ENCODE measurements around the gene C2orf68.
"Not testable (repeated sequence)": the region's sequence is repeated elsewhere in the genome, so short reads cannot be mapped to it uniquely, and the experiment has no call there.

C2orf68 gene

DNA sequence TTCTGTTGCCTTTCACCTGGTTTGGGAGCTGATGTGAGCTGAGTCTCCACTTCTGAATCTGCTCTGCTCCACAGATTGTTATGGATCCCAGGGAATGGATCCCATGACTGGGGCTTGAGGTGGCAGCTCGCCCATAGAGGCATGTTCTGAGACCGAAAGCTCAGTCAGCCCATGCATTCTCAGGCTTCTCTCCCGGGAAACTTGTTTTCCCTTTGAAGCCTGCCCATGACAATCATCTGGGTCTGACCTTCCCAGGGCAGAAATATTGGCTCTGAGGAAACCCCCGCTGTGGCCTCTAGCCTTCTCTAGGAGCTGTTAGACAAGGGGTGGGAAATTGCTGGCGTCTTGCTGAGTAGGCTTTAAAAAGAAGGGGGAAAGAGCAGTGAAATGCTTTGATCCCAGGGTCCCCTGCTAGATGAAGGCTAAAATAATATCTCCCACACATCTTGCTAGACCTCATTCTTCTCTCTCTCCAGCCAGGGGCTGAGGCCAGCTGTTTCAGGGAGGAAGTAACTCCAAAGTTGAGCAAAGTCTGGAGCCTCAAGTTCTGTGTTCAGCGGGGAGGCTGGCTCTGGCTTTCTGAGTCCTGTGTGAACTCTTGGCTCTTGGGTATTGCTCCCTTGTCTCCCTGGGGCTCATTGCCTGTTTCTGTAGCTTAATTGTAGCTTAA, 32.5 kb downstream of the C2orf68 start:
- no peak for DNase-seq (ENCODE audit: low spot score)

DNA sequence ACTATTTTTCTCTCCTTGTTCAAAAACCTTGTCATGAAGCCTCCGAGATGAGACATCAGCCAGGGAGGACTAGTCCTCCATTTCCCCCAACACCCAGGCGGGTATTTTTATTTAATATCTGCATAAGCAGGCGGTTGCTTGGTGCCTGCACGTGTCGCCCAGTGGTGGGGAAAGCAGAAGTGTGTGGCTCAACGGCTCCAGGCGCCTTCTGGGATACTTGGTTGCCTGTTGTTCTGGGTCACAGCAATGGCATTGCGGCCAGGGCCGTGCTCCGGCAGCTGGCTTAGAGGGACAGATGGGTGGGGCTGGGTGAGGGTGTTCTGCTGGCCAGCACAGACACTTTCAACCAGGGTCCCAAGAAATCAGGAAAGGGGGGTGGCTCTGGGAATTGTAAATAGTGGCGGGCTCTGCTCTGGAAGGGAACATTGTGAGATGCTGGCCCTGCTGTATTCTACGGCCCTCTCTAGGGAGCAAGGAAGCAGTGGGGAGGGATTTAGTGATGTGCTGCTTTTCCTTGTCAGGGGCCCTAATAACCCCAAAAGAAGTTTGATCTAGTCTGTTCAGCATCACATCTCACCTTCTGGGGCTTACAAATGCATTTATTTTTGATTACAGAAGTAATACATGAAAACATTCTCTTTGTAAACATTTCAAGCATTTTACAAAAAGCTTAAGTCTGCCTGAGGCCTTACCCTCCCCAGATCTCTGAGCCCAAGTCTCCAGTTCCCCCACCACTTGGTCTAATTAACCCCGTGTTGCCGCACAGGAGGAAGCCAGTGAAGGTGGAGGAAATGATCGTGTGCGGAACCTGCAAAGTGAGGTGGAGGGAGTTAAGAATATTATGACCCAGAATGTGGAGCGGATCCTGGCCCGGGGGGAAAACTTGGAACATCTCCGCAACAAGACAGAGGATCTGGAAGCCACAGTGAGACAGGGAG, 33.4 kb downstream of the C2orf68 start:
- DNase-seq (ENCODE audit: low spot score): no peak

DNA sequence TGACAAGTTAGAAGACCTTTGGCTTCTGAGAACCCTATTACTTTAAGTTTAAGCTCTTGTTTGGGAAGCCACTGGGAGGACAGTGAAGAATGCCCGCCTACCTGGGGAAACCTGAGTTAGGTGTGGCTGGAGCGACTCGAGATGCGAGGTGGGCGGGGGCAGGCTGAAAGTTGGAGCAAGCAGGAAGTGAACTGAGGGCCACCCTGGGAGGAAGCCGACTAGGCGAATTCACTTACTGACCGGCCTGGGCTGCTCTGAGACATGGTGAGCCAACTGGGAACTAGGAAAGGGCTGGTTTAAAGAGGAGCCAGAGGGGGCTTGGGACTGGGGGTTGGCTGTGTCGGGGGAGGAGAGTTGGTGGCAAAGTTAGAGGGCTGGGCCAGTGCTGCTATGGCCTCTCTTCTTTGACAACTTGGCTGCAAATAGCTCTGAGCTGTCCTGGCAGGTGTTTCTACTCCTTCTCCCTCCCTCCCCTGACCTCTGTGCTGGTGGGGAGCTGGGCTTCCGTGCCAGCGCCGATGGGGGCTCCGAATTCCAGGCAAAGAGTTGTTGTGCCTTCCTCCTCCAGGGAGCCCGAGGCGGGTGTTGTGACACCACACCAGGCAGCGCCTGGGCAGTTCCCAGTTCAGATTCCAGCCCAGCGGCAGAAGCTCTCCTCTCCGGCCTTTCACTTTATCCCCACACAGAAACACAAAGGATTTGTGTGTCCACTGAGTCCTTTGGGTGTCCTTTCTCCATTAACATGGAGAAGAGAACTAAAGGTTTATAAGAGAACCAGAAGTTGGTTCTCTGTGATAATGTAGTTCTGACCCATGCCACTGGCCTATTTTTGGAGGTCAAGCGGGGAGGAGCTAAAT, 34.3 kb downstream of the C2orf68 start, which contains the start of gene VAMP8:
VAMP8 (plus strand) TSS at position 201 of the 857 bp plus-strand sequence; CDS start at position 262, 61 bp downstream.
- peak; percentile 64 for DNase-seq (ENCODE audit: low spot score)

DNA sequence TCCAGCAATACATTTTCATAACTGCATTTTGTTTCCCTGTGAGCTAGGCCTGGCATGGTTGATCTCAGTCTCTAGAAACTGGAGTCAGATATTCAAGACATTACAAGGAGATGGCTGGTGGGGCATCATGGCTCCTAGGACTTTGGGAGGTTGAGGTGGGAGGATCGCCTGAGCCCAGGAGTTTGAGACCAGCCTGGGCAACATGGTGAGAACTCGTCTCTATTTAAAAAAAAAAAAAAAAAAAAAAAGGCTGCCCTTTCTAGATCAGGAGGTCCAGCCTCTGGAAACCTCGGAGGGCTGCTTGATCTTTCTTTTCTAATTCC, 34.8 kb downstream of the C2orf68 start:
- no peak for DNase-seq (ENCODE audit: low spot score)

- no peak for DNase-seq (ENCODE audit: low spot score)
These were observed 36.1 kb downstream of the C2orf68 start for GRCh38 chr2:85575739-85576138.

DNA sequence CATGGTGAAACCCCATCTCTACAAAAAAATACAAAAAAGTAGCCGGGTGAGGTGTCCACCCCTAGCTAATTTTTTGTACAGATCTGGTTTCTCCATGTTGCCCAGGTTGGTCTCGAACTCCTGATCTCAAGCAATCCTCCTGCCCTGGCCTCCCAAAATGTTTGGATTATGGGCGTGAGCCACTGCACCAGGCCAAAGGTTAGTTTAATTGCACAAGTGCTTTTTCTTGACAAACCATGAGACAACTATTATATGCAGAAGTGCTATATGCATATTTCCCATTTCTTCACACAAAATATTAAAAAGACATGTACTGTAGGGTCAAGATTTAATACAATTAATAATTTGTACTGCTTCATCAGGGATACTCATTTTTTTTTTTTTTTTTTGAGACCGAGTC, 45.6 kb downstream of the C2orf68 start:
- DNase-seq (ENCODE audit: low spot score): no peak

DNA sequence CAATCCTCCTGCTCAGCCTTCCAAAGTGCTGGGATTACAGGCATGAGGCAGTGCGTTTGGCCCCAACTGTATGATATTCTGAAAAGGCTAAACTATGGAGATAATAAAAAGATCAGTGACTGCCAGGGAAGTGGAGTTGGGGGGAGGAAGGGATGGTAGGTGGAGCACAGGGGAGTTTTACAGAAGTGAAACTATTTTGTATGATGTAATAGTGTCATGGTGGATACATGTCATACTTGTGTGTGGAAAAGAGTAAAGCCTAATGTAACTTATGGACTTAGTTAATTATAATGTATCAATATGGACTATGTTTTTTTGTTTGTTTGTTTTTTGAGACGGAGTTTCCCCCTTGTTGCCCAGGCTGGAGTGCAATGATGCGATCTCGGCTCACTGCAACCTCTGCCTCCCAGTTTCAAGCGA, 47.7 kb downstream of the C2orf68 start:
- no peak for DNase-seq (ENCODE audit: low spot score)

DNA sequence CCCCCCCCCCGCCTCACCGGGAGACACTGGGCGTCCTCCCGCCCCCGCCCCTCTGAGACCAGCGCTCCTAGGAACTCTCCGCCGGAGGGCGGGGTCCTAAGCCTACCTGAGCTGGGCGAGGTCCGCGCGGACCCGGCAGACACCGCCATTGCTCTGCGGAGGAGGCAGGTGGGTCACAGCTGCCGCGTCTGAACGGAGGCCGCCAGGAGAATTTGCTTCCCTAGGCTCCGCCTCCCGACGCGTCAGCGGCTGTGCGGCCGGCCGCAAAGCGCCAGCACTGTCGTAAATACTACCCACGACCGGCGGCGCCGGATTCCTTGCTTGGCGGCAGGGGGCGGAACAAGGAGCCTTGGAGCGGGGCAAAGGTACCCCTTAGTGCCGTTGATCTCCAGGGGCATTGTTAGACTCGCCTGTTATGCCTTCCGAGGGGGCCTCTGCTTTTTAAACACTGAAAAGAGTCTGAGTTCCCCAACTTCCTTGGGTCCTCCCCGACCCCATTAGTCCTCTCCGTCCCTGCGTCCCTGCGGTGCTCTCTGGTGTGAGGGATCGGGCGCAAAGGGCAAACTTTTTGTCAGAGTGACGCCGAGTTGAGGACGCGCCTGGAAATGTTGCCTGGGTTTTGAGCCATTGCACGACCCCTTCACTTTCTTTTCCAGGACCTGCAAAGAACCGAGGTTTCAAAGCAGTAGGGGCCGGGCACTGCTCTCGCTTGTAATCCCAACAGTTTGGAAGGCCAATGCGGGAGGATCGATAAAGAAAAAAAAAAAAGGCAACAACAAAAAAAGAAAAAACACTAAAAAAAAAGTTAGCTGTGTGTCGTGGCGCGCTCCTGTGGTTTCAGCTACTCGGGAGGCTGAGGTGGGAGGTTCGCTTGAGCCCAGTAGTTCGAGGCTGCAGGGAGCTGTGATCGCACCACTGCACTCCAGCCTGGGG, 50.3 kb downstream of the C2orf68 start, which contains the start of gene GGCX:
GGCX (minus strand) TSS at position 214 of the 933 bp plus-strand sequence; CDS start at position 149, 65 bp downstream.
- peak; percentile 93 for DNase-seq (ENCODE audit: low spot score)

DNA sequence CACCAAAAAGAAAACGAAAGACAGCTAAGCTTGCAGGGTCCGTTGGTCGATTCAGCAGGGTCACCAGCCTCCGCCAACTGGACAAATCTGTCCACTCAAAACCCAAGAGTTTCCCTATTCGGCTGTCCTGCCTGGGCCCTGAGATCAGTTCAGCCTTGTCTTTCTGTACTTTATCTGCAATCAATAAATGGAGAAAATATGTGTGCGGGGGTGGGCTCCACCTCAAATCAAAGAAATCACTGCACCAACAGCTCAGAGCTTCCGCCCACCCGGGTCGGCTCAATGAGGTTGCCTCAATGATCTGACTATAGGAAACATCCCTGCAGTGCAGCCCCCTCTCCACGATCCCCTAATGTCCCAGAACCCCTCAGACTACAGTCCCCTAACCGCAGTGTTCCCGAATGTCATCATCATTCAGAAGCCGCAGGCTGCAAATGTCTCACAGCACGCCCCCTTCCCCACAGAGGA, 51.0 kb downstream of the C2orf68 start:
- DNase-seq (ENCODE audit: low spot score): no peak

DNA sequence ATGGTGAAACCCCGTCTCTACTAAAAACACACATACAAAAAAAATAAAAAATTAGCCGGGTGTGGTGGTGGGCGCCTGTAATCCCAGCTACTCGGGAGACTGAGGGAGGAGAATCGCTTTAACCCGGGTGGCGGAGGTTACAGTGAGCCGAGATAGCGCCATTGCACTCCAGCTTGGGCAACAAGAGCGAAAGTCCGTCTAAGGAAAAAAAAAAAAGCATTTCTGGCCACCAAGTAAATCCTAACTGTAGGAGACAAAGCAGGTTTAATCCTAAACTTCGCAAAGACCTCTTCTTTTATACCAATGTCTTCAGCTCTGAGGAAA, 51.5 kb downstream of the C2orf68 start:
- DNase-seq (ENCODE audit: low spot score): not testable (repeated sequence)

DNA sequence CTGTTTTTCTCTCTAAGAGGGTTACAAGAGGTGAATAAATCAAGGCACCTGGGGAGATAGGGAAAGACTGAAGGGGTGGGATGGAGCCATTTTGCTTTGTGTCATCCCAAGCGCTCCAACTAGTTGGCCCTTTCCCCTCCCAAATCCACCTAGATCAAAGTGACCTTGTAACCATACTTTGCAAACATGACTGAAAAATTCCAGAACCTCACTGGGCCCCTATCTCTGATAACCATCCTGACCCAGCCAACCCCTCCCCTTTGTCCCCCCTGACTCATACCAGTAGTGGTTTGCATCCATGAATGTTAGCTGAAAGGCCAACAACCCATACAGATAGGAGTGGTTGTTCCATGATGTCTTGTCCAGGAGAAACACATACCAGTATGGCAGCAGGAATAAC, 53.7 kb downstream of the C2orf68 start:
- DNase-seq (ENCODE audit: low spot score): no peak

- no peak for DNase-seq (ENCODE audit: low spot score)
These were observed 54.7 kb downstream of the C2orf68 start for GRCh38 chr2:85557130-85557529.

Data from CD4-positive, alpha-beta T cell treated with Interleukin-6 at 100 ng/mL for 8 hours (primary cell).